PC-3 (cell line): Measurements from ENCODE around the gene UBE2H. TPM values are rescaled to one million over a fixed set of nuclear protein-coding genes. Genes with fewer than 3 reads are reported as not detected.

ENCODE experiments used
- ATAC-seq: fragments of 200-7000 bp; cut with Tn5 transposase; 2 replicates; pipeline ENCODE4 v1.9.1; 2020; ENCODE audit warnings: mild to moderate bottlenecking, moderate library complexity
- BruUV-seq: library from RNA; stranded (reverse); fragments of 400-500 nt; replicated peaks from 2 replicates; lab custom pipeline; 2021; lab: Mats Ljungman, UMichigan
- CTCF ChIA-PET: fragments of 300-600 bp; sonication (Branson Sonifier 250); formaldehyde crosslinking; loops from one replicate; lab custom pipeline; 2022; ENCODE audit warnings: antibody characterized with exemption; lab: Charles Lee
- POLR2A ChIA-PET: fragments of 300-600 bp; sonication (Branson Sonifier 250); formaldehyde crosslinking; loops from one replicate; lab custom pipeline; 2022; ENCODE audit warnings: antibody characterized with exemption; ENCODE audit not compliant: unreplicated experiment; lab: Charles Lee
- DNase-seq: peaks from one replicate; pipeline ENCODE4 v3.0.0-alpha.2; 2015
- H2AFZ ChIP-seq: fragments of 300-600 bp; sonication (generic); 2 replicates; pipeline ENCODE4 v1.6.0; 2016; ENCODE audit warnings: antibody characterized with exemption, low read length
- H3F3A ChIP-seq: fragments of 300-600 bp; sonication (generic); one replicate; pipeline ENCODE4 v1.6.0; 2017; ENCODE audit warnings: antibody characterized with exemption, low read length, control low read depth, mild to moderate bottlenecking; ENCODE audit not compliant: unreplicated experiment
- H3K27ac ChIP-seq: fragments of 300-600 bp; sonication (generic); 2 replicates; pipeline ENCODE4 v1.5.1; 2016; ENCODE audit warnings: mild to moderate bottlenecking, low read length
- H3K27me3 ChIP-seq: fragments of 300-600 bp; sonication (generic); 2 replicates; pipeline ENCODE4 v1.6.1; 2016; ENCODE audit warnings: low read length, mixed read lengths
- H3K36me3 ChIP-seq: fragments of 300-600 bp; sonication (generic); 2 replicates; pipeline ENCODE4 v1.6.1; 2016; ENCODE audit warnings: low read depth, mixed run types, low read length, mixed read lengths
- H3K4me1 ChIP-seq: fragments of 300-600 bp; sonication (generic); 2 replicates; pipeline ENCODE4 v1.5.1; 2016; ENCODE audit warnings: low read length; ENCODE audit not compliant: insufficient read depth
- H3K4me2 ChIP-seq: fragments of 300-600 bp; sonication (generic); 2 replicates; pipeline ENCODE4 v1.6.0; 2016; ENCODE audit warnings: low read length
- H3K4me3 ChIP-seq: fragments of 300-600 bp; sonication (generic); 2 replicates; pipeline ENCODE4 v1.5.1; 2016; ENCODE audit warnings: mild to moderate bottlenecking, low read length, mixed read lengths
- H3K79me2 ChIP-seq: fragments of 300-600 bp; sonication (generic); 2 replicates; pipeline ENCODE4 v1.6.1; 2017; ENCODE audit warnings: low read length, mixed read lengths
- H3K9ac ChIP-seq: fragments of 300-600 bp; sonication (generic); 2 replicates; pipeline ENCODE4 v1.6.0; 2016; ENCODE audit warnings: mild to moderate bottlenecking, low read length
- H3K9me2 ChIP-seq: fragments of 300-600 bp; sonication (generic); replicated peaks from 2 replicates; pipeline ENCODE4 v1.6.1; 2016; ENCODE audit warnings: mixed run types, low read length, mixed read lengths
- H3K9me3 ChIP-seq: fragments of 300-600 bp; sonication (generic); 2 replicates; pipeline ENCODE4 v1.6.1; 2016; ENCODE audit warnings: low read length, mixed read lengths
- H4K20me1 ChIP-seq: fragments of 300-600 bp; sonication (generic); 2 replicates; pipeline ENCODE4 v1.6.1; 2016; ENCODE audit warnings: low read length, mixed read lengths
- CTCF ChIP-seq: fragments of 300-600 bp; sonication (generic); conservative IDR thresholded peaks from 2 replicates; pipeline ENCODE4 v1.5.1; 2017; ENCODE audit warnings: antibody characterized with exemption, low read depth, mild to moderate bottlenecking, low read length
- EZH2 ChIP-seq: fragments of 300-600 bp; sonication (generic); IDR thresholded peaks from one replicate; pipeline ENCODE4 v1.6.1; 2017; ENCODE audit warnings: antibody characterized with exemption, mild to moderate bottlenecking, low read length; ENCODE audit not compliant: unreplicated experiment
- EZH2phosphoT487 ChIP-seq: fragments of 300-600 bp; sonication (generic); IDR thresholded peaks from 2 replicates; pipeline ENCODE4 v1.6.1; 2018; ENCODE audit warnings: mild to moderate bottlenecking, antibody characterized with exemption, low read length, borderline replicate concordance
- intact Hi-C: fragments of 100-400 bp; cut with micrococcal nuclease; formaldehyde crosslinking; loops from 2 replicates; pipeline ENCODE4 v1.9.0; 2023
- total RNA-seq: library from RNA; depleted of rRNA; stranded (reverse); fragments of >200 nt; gene quantifications from 2 replicates; pipeline ENCODE4 v1.2.3, GENCODE V29; 2014

Gene UBE2H
- total RNA-seq, 1 experiment from 2014 or later: 62.5 TPM

- no peaks in the 10 kb centered on the region for H3K79me2 ChIP-seq
- no peaks in the 10 kb centered on the region for H3F3A ChIP-seq
- H3K4me1 ChIP-seq: no peaks in the 10 kb centered on the region
- TF ChIP-seq CTCF: no peak
- TF ChIP-seq EZH2phosphoT487: no peak
- no peak for TF ChIP-seq EZH2
- CTCF ChIA-PET: no interaction called here
- no peak overlapping the region for H3K4me3 ChIP-seq
- no peaks in the 10 kb centered on the region for H3K9me2 ChIP-seq
- no peak overlapping the region for H3K27ac ChIP-seq
- H3K36me3 ChIP-seq: no peaks in the 10 kb centered on the region
- no peaks in the 10 kb centered on the region for H4K20me1 ChIP-seq
- POLR2A ChIA-PET: no interaction called here
- ATAC-seq (no peak), DNase-seq (no peak)
- no peak overlapping the region for H3K9ac ChIP-seq
- BruUV-seq: no TSS peak
- no peak overlapping the region for H2AFZ ChIP-seq
- H3K27me3 ChIP-seq: no peaks in the 10 kb centered on the region
- intact Hi-C loops: no loop called here
- H3K9me3 ChIP-seq: no peaks in the 10 kb centered on the region
- H3K4me2 ChIP-seq: no peak overlapping the region
Observed at GRCh38 chr7:129803546-129804081, 149.1 kb downstream of the UBE2H start.

- Histone ChIP-seq H3K9ac (no peak overlapping the region), H3K4me2 (no peak overlapping the region), H3K27me3 (no peaks in the 10 kb centered on the region), H3K4me3 (no peak overlapping the region), H3K9me2 (no peaks in the 10 kb centered on the region), H3K79me2 (no peaks in the 10 kb centered on the region), H3F3A (no peaks in the 10 kb centered on the region), H3K4me1 (no peaks in the 10 kb centered on the region), H3K9me3 (no peaks in the 10 kb centered on the region), H3K27ac (no peak overlapping the region), H3K36me3 (no peaks in the 10 kb centered on the region), H2AFZ (no peak overlapping the region), H4K20me1 (no peaks in the 10 kb centered on the region)
- ChIA-PET CTCF (no interaction called here), POLR2A (no interaction called here)
- no peak for TF ChIP-seq EZH2
- no peak for TF ChIP-seq CTCF
- no peak for TF ChIP-seq EZH2phosphoT487
- no TSS peak for BruUV-seq
- DNase-seq: no peak
- intact Hi-C loops: no loop called here
- no peak for ATAC-seq
Observed at GRCh38 chr7:129801882-129802281, 150.9 kb downstream of the UBE2H start.

- no peaks in the 10 kb centered on the region for H3K36me3 ChIP-seq
- H3K4me2 ChIP-seq: no peak overlapping the region
- no peak for TF ChIP-seq EZH2phosphoT487
- no peak for TF ChIP-seq CTCF
- no peak for TF ChIP-seq EZH2
- no peak for DNase-seq
- H3K27ac ChIP-seq: no peak overlapping the region
- no peak overlapping the region for H3K9ac ChIP-seq
- CTCF ChIA-PET: no interaction called here
- H3K27me3 ChIP-seq: no peaks in the 10 kb centered on the region
- H3K9me2 ChIP-seq: no peaks in the 10 kb centered on the region
- BruUV-seq: no TSS peak
- no peak overlapping the region for H3K4me3 ChIP-seq
- H4K20me1 ChIP-seq: no peaks in the 10 kb centered on the region
- H3K9me3 ChIP-seq: no peaks in the 10 kb centered on the region
- H3K79me2 ChIP-seq: no peaks in the 10 kb centered on the region
- ATAC-seq: no peak
- H3K4me1 ChIP-seq: no peaks in the 10 kb centered on the region
- no peaks in the 10 kb centered on the region for H3F3A ChIP-seq
- intact Hi-C loops: no loop called here
- POLR2A ChIA-PET: no interaction called here
- H2AFZ ChIP-seq: no peak overlapping the region
Observed at GRCh38 chr7:129800901-129801300, 151.9 kb downstream of the UBE2H start.
